GM12878 (cell line): ENCODE results near the gene TMEM88. TPM values are rescaled to one million over a fixed set of nuclear protein-coding genes. Genes with fewer than 3 reads are reported as not detected.

ENCODE experiments used
- BACH1 ChIP-seq: fragments of 450-650 bp; IDR thresholded peaks from 2 replicates; pipeline ENCODE4 v1.6.1; 2017; ENCODE audit warnings: mild to moderate bottlenecking, borderline replicate concordance
- CBX3 ChIP-seq: fragments of 200-600 bp; sonication (generic); IDR thresholded peaks from 2 replicates; pipeline ENCODE4 v1.6.1; 2016; ENCODE audit warnings: low read depth, borderline replicate concordance
- EGR1 ChIP-seq, 2 experiments: IDR thresholded peaks; 1 replicate in 1 of 2; 2 replicates in 1 of 2; pipeline ENCODE4 v1.6.1; 2011 to 2012; ENCODE audit warnings: low read depth in 2 of 2, low read length in 2 of 2, borderline replicate concordance in 1 of 2, mild to moderate bottlenecking in 1 of 2, moderate library complexity in 1 of 2
- EP300 ChIP-seq, 2 experiments: fragments of 150-350 bp in 1 of 2; IDR thresholded peaks; 2 replicates each; pipeline ENCODE4 v1.6.1; 2011 to 2012; ENCODE audit warnings: low read depth in 2 of 2, low read length in 2 of 2, borderline replicate concordance in 1 of 2, improper control_type of control experiment in 1 of 2, inconsistent platforms in 1 of 2; ENCODE audit not compliant: control insufficient read depth in 1 of 2
- ETV6 ChIP-seq, 2 experiments: fragments of 450-650 bp in 1 of 2; IDR thresholded peaks in 1 of 2; conservative IDR thresholded peaks in 1 of 2; 2 replicates each; pipeline ENCODE4 v1.6.1; 2014; ENCODE audit warnings: antibody characterized with exemption in 1 of 2, borderline replicate concordance in 1 of 2, low read depth in 1 of 2, mild to moderate bottlenecking in 1 of 2, moderate library complexity in 1 of 2
- FOS ChIP-seq: IDR thresholded peaks from 3 replicates; pipeline ENCODE4 v1.6.1; 2011; ENCODE audit warnings: borderline replicate concordance; ENCODE audit not compliant: insufficient read length; ENCODE audit errors: extremely low read depth
- FOXM1 ChIP-seq: IDR thresholded peaks from 2 replicates; pipeline ENCODE4 v1.6.1; 2012; ENCODE audit warnings: low read depth, mild to moderate bottlenecking, inconsistent platforms, low read length, moderate library complexity
- GATAD2B ChIP-seq: fragments of 450-650 bp; conservative IDR thresholded peaks from 2 replicates; pipeline ENCODE4 v1.6.1; 2017; ENCODE audit warnings: low read depth, mild to moderate bottlenecking, moderate library complexity
- LARP7 ChIP-seq: fragments of 450-650 bp; IDR thresholded peaks from 2 replicates; pipeline ENCODE4 v1.6.1; 2017; ENCODE audit warnings: mild to moderate bottlenecking
- POU2F2 ChIP-seq: IDR thresholded peaks from 3 replicates; pipeline ENCODE4 v1.6.1; 2011; ENCODE audit warnings: low read depth, mild to moderate bottlenecking, low read length, borderline replicate concordance
- RAD21 ChIP-seq: IDR thresholded peaks from 2 replicates; pipeline ENCODE4 v1.6.1; 2011; ENCODE audit warnings: mild to moderate bottlenecking, low read depth, low read length, moderate library complexity; ENCODE audit not compliant: insufficient read depth
- RB1 ChIP-seq: fragments of 450-650 bp; formaldehyde crosslinking; IDR thresholded peaks from 2 replicates; pipeline ENCODE4 v1.6.1; 2017; ENCODE audit warnings: mild to moderate bottlenecking, borderline replicate concordance
- RBBP5 ChIP-seq: fragments of 200-600 bp; sonication (generic); conservative IDR thresholded peaks from 2 replicates; pipeline ENCODE4 v1.6.1; 2016
- RUNX3 ChIP-seq: IDR thresholded peaks from 2 replicates; pipeline ENCODE4 v1.6.1; 2012; ENCODE audit warnings: low read length, inconsistent platforms
- SMAD5 ChIP-seq: IDR thresholded peaks from 2 replicates; pipeline ENCODE4 v1.6.1; 2016; ENCODE audit warnings: antibody characterized with exemption, low read depth
- SMARCA5 ChIP-seq: fragments of 450-650 bp; IDR thresholded peaks from 2 replicates; pipeline ENCODE4 v1.6.1; 2017; ENCODE audit warnings: mild to moderate bottlenecking
- STAT3 ChIP-seq: IDR thresholded peaks from 2 replicates; pipeline ENCODE4 v1.6.1; 2011; ENCODE audit warnings: low read depth, low read length, improper control_type of control experiment
- TARDBP ChIP-seq: IDR thresholded peaks from 2 replicates; pipeline ENCODE4 v1.6.1; 2016; ENCODE audit warnings: borderline replicate concordance
- TBL1XR1 ChIP-seq: IDR thresholded peaks from 2 replicates; pipeline ENCODE4 v1.6.1; 2012; ENCODE audit warnings: low read depth, low read length, improper control_type of control experiment
- WRNIP1 ChIP-seq: IDR thresholded peaks from 2 replicates; pipeline ENCODE4 v1.6.1; 2011; ENCODE audit warnings: low read depth, low read length, improper control_type of control experiment, borderline replicate concordance
- ZBED1 ChIP-seq: IDR thresholded peaks from 2 replicates; pipeline ENCODE4 v1.6.1; 2016; ENCODE audit warnings: borderline replicate concordance
- ZSCAN29 ChIP-seq: fragments of 450-650 bp; IDR thresholded peaks from 2 replicates; pipeline ENCODE4 v1.6.1; 2017; ENCODE audit warnings: mild to moderate bottlenecking, moderate library complexity
- polyA plus RNA-seq, 11 experiments: library from polyadenylated mRNA; depleted of rRNA in 4 of 11; unstranded in 6 of 11; stranded (reverse) in 5 of 11; fragments of >200 nt; fragmentation: Nextera tagmentation in 4 of 11; fragmentation: Illumina TruSeq in 1 of 11; extraction: Ambion mirVana in 4 of 11; extraction: Trizol in 1 of 11; gene quantifications; 1 replicate in 1 of 11; 2 replicates in 10 of 11; pipeline versions ENCODE4 v1.2.1 to v1.2.3, GENCODE V29; 2011 to 2016; ENCODE audit warnings: inconsistent platforms in 2 of 11, missing spikeins in 2 of 11, low read depth in 1 of 11
- total RNA-seq, 4 experiments: library from RNA; depleted of rRNA in 3 of 4; stranded (reverse); fragments of >200 nt in 3 of 4; fragmentation: Illumina TruSeq in 1 of 4; extraction: Trizol in 1 of 4; gene quantifications; 2 replicates each; pipeline versions ENCODE4 v1.2.1 to v1.2.3, GENCODE V29; 2013 to 2021
- TF ChIP-seq, protein P1 (sequence below): fragments of 450-650 bp; conservative IDR thresholded peaks from 2 replicates; pipeline ENCODE4 v1.6.1; 2017; ENCODE audit warnings: mild to moderate bottlenecking, moderate library complexity
- TF ChIP-seq, protein P2 (sequence below): fragments of 150-350 bp; IDR thresholded peaks from 2 replicates; pipeline ENCODE4 v1.6.1; 2014; ENCODE audit warnings: mild to moderate bottlenecking, low read depth, low read length
- TF ChIP-seq, protein P3 (sequence below): fragments of 150-350 bp; IDR thresholded peaks from 2 replicates; pipeline ENCODE4 v1.6.1; 2016; ENCODE audit warnings: low read depth, low read length

Gene TMEM88
- total and polyA plus RNA-seq, 10 of the 15 experiments (the other 5 are each of a cell fraction or from before 2014, with no cell fraction given) = 0.21 to 2.2 (median 0.62) TPM; not detected in 5

DNA sequence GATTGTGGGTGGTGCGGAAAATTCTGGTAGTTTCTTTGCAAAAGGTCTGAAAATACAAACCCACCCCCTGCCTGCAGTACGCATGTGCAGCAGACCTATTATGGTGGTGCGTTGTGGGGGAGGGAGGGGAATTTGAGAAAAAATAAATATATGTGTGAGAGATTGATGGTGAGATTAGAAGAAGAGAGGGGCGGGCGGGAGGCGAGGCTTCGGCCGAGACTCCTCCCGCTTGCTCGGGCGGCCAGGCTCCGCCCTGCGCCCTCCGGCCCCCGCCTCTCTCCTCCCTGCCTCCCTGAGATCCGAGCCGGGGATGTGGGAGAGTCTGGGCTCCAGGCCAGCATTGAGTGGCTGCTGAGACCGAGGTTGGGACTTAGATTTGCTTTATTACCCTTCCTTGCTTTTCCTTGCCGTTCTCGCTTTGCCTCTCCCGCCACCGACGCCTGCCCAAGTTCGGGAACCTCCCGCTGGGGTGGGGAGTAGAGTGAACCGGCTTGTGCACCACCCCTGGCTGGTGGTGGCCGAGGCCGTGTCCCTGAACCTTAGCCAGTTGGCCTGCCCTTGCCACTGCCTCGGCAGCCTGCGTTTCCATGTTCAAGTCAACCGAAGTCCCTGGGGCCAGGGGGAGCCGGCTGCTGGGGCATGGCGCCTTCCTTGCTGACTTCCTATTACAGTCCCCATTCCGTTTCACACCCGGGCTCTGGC, 32.8 kb downstream of the TMEM88 start (continued):
- TF ChIP-seq RAD21 = no peak
- TF ChIP-seq EP300 (IDR thresholded peaks at IDR 0.05; ENCODE audit: borderline replicate concordance in 1 of 2, control insufficient read depth in 1 of 2, low read depth in 2 of 2, low read length in 2 of 2) = peak in 1 of 2 experiments; percentile 54; a peak in 2 of 4 replicates
- TF ChIP-seq EGR1 (IDR thresholded peaks at IDR 0.05; ENCODE audit: borderline replicate concordance in 1 of 2, low read depth in 2 of 2, low read length in 2 of 2) = 0 out of 3 replicates have a peak, but pooled peaks of 1 of the 2 experiments have one; percentile 18
- TF ChIP-seq STAT3 = no peak
- TF ChIP-seq RB1 = no peak; the same call in 1 of the 2 replicates
- no peak for TF ChIP-seq TARDBP
- TF ChIP-seq CBX3 = no peak
- no peak for TF ChIP-seq FOXM1
- no peak for TF ChIP-seq POU2F2
- TF ChIP-seq WRNIP1 = no peak
- no peak for TF ChIP-seq RBBP5
- TF ChIP-seq SMARCA5 = peak; percentile 22; the same call in 1 of the 2 replicates
- no peak for TF ChIP-seq FOS
- peak; percentile 70; the same call in 1 of the 2 replicates for TF ChIP-seq BACH1
- TF ChIP-seq LARP7 = no peak
- no peak for TF ChIP-seq ZSCAN29
- TF ChIP-seq, protein P1, sequence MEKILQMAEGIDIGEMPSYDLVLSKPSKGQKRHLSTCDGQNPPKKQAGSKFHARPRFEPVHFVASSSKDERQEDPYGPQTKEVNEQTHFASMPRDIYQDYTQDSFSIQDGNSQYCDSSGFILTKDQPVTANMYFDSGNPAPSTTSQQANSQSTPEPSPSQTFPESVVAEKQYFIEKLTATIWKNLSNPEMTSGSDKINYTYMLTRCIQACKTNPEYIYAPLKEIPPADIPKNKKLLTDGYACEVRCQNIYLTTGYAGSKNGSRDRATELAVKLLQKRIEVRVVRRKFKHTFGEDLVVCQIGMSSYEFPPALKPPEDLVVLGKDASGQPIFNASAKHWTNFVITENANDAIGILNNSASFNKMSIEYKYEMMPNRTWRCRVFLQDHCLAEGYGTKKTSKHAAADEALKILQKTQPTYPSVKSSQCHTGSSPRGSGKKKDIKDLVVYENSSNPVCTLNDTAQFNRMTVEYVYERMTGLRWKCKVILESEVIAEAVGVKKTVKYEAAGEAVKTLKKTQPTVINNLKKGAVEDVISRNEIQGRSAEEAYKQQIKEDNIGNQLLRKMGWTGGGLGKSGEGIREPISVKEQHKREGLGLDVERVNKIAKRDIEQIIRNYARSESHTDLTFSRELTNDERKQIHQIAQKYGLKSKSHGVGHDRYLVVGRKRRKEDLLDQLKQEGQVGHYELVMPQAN = no peak
- TF ChIP-seq, protein P2, sequence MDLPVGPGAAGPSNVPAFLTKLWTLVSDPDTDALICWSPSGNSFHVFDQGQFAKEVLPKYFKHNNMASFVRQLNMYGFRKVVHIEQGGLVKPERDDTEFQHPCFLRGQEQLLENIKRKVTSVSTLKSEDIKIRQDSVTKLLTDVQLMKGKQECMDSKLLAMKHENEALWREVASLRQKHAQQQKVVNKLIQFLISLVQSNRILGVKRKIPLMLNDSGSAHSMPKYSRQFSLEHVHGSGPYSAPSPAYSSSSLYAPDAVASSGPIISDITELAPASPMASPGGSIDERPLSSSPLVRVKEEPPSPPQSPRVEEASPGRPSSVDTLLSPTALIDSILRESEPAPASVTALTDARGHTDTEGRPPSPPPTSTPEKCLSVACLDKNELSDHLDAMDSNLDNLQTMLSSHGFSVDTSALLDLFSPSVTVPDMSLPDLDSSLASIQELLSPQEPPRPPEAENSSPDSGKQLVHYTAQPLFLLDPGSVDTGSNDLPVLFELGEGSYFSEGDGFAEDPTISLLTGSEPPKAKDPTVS = peak; percentile 98
- no peak for TF ChIP-seq SMAD5
- TF ChIP-seq ZBED1 = no peak
- TF ChIP-seq TBL1XR1 = no peak
- no peak for TF ChIP-seq RUNX3
- TF ChIP-seq GATAD2B = no peak
- TF ChIP-seq ETV6 (conservative IDR thresholded peaks at IDR 0.05 in 1 of 2, IDR thresholded peaks at IDR 0.05 in 1 of 2; ENCODE audit: borderline replicate concordance in 1 of 2, low read depth in 1 of 2) = no peak
- TF ChIP-seq, protein P3, sequence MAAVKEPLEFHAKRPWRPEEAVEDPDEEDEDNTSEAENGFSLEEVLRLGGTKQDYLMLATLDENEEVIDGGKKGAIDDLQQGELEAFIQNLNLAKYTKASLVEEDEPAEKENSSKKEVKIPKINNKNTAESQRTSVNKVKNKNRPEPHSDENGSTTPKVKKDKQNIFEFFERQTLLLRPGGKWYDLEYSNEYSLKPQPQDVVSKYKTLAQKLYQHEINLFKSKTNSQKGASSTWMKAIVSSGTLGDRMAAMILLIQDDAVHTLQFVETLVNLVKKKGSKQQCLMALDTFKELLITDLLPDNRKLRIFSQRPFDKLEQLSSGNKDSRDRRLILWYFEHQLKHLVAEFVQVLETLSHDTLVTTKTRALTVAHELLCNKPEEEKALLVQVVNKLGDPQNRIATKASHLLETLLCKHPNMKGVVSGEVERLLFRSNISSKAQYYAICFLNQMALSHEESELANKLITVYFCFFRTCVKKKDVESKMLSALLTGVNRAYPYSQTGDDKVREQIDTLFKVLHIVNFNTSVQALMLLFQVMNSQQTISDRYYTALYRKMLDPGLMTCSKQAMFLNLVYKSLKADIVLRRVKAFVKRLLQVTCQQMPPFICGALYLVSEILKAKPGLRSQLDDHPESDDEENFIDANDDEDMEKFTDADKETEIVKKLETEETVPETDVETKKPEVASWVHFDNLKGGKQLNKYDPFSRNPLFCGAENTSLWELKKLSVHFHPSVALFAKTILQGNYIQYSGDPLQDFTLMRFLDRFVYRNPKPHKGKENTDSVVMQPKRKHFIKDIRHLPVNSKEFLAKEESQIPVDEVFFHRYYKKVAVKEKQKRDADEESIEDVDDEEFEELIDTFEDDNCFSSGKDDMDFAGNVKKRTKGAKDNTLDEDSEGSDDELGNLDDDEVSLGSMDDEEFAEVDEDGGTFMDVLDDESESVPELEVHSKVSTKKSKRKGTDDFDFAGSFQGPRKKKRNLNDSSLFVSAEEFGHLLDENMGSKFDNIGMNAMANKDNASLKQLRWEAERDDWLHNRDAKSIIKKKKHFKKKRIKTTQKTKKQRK = no peak
